Islet of Langerhans (tissue), 1 donor: ENCODE measurements around the gene RAP1GAP.
"Not testable (repeated sequence)": the region's sequence is repeated elsewhere in the genome, so short reads cannot be mapped to it uniquely, and the experiment has no call there.

Experiments used
- FAIRE-seq: peaks from one replicate; lab custom pipeline; 2011; peaks lifted over from hg19 to GRCh38; lab: Jason Lieb, UNC

RAP1GAP gene

GRCh38 chr1:21644348-21644747 lies 24.8 kb downstream of the RAP1GAP start:
- FAIRE-seq, result no peak

DNA sequence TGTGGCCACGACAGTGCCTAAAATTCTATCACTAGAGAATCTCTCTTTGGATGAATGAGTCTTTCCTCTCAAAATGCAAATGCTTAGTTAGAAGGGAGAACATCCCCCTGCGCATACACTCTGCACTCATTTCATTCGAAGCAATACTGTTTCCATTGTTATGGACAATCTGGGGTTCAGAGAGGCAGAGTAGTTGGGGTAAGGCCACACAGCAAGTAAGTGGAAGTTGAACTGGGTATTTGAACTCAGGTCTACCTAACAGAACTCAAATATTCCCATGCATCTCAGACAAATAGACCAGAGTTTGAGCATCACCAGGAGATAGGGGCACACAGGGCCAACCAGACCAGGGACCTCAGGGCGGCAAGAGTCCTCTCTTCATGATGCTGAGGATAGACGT lies 25.5 kb downstream of the RAP1GAP start:
- no peak for FAIRE-seq

DNA sequence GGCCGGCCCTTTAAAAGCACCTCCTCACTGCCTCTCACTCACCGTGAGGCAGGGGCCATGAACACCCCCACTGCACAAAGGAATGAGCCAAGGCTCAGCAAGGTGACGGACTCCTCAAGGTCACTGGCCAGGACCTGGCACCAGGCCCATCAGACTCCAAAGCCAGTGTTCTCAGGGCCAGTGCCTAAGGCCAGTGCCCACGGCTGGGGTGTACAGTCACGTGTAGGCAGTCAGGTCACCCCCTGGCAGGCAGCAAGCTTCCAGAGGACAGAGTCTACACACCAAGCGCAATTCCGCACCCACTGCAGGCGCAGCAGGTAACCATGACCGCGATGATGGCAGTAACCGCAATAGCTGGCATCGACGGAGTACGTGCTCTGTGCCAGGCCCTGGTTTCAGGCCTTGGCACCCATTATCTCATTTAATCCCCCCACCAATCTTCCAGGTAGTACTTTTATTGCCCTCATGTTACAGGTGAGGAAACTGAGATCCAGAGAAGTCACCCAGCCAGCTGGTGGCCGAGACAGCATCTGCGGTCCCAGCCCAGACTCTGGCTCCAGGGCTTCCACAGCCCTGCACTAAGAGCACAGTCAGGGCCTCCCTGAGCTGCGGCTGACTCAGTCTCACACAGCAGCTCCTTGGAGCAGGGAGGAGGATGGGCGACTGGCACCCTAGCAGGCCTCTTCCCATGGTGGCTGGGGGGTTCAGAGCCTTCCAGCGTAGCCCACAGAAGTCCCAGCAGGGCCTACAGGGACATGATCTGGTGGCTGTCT lies 27.0 kb downstream of the RAP1GAP start:
- no peak for FAIRE-seq

GRCh38 chr1:21641537-21641936 lies 27.6 kb downstream of the RAP1GAP start:
- FAIRE-seq, result no peak

DNA sequence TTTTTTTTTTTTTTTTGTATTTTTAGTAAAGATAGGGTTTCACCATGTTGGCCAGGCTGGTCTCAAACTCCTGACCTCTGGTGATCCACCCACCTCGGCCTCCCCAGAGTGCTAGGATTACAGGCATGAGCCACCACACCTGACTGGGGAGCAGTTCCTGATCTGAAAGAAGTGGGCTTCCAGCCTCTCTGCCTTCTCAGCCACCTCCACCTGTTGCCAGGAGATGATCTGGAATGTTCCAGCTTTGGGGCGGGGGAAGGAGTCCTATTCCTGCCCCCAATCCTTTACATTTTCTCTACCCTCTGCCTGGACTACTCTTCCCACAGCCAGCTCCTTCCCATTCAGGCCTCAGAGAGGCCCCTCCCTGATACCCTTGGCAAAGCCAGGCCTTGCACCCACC lies 28.1 kb downstream of the RAP1GAP start:
- no peak for FAIRE-seq

- FAIRE-seq, result no peak
These were observed 28.5 kb downstream of the RAP1GAP start for GRCh38 chr1:21640653-21641052.

GRCh38 chr1:21639594-21640041 lies 29.5 kb downstream of the RAP1GAP start:
- no peak for FAIRE-seq

- peak; percentile 99 for FAIRE-seq
These were observed 30.4 kb downstream of the RAP1GAP start for GRCh38 chr1:21638531-21639341.

DNA sequence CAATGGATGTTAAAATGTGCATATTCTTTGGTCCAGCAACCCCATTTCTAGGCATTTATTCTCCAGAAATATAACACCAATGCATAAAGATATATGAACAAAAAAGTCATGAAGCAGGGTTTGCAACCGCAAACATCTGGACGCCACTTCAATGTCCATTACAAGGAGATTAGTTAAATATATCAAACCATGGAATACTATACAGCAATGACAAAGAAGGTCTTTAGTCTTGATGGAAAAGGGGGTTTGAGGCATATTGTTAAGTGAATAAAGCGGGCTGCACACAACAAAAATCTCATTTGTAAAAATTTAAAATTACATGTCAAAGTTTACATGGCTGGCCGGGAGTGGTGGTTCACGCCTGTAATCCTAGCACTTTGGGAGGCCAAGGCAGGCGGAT lies 31.6 kb downstream of the RAP1GAP start:
- no peak for FAIRE-seq

DNA sequence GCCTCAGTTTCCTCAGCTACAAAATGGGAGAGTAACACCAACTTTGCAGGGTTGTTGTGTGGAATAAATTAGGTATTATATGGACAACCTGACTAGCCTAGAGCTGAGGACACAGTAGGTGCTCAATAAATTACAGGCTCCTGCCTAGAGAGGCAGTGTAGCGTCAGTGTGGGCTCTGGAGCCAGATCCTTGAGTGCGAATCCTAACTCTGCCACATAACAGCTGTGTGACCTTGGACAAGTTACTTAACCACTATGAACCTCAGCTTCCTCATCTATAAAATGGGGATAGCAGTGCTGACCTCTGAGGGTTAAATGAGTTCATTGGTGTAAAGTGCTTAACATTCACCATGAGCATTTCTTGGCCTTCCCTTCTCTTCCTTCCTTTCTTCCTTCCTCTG lies 33.1 kb downstream of the RAP1GAP start:
- no peak for FAIRE-seq

- FAIRE-seq, result no peak
These were observed 34.2 kb downstream of the RAP1GAP start for GRCh38 chr1:21634806-21635535.

- FAIRE-seq, result no peak
These were observed 35.0 kb downstream of the RAP1GAP start for GRCh38 chr1:21633992-21634805.

DNA sequence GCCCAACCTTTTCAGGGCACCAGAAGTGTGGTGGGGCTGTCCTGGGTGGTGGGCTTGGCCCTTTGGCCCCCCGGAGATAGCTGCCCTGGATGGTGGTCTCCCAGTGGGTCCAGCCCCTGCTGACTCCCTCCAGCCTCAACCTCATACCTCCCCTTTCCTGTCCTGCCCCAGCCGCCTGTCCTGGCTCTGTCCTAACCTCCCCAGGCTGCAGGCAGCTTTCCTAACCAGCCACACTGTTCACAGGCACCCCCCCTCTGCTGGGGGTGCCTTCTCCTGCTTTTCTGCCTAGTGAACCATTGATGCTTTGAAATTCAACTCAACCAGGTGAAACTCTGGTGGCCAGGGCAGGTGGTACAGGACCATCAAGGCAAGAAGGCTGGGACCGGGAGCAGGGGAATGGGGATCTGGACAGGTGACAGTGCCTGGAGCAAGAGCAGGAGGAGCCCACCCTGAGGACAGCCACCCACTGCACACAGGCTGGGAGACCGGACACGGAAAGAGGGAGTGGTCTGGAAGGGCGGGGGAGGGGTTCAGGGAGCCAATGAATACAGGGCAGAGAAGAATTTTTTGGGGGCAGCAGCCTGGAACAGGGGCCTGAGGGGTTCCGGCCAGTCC lies 35.9 kb downstream of the RAP1GAP start:
- FAIRE-seq, result no peak

- no peak for FAIRE-seq
These were observed 36.9 kb downstream of the RAP1GAP start for GRCh38 chr1:21631944-21632887.

- FAIRE-seq, result not testable (repeated sequence)
These were observed 37.6 kb downstream of the RAP1GAP start for GRCh38 chr1:21631590-21631943.

GRCh38 chr1:21630571-21631343 lies 38.4 kb downstream of the RAP1GAP start:
- FAIRE-seq, result no peak

DNA sequence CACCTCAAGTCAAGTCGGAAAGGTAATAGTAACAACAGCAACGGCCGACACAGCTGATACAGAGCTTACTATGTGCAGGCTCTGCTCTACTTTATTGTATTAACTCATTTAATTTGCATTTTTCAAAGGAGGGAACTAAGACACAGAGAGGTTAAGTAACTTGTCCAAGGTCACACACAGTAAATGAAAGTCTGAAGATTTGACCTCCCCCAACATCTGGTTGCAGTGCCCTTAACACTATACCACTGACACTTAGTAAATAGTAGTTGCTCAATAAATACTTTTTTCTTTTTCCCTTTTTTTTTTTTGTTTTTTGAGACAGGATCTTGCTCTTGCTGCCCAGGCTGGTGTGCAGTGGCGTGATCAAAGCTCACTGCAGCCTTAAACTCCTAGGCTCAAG lies 39.2 kb downstream of the RAP1GAP start:
- FAIRE-seq, result no peak

DNA sequence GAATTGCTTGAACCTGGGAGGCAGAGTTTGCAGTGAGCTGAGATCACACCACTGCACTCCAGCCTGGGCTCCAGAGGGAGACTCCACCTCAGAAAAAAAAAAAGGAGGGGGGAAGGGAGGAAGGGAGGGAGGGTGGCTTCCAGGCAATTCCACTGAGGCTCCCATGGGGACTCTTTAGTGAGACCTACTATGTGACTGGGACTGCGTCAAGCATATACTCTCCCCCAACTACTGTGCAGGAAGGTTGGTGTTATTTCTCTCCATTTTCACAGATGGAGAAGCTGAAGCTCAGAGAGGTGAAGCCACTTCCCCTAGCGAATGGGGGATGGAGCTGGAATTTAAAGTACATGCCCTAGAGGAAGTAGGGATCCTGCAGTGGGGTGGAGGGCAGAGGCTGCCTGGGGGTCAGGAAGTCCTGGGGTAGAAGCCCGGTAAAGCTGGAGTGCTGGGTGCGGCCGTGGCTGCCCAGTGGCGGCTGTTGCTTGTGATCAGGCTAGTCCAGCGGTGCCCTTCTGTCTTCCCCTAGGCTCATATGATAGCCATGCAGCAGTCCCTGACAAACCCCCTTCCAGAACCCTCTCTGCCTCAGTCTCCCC lies 40.3 kb downstream of the RAP1GAP start:
- no peak for FAIRE-seq

DNA sequence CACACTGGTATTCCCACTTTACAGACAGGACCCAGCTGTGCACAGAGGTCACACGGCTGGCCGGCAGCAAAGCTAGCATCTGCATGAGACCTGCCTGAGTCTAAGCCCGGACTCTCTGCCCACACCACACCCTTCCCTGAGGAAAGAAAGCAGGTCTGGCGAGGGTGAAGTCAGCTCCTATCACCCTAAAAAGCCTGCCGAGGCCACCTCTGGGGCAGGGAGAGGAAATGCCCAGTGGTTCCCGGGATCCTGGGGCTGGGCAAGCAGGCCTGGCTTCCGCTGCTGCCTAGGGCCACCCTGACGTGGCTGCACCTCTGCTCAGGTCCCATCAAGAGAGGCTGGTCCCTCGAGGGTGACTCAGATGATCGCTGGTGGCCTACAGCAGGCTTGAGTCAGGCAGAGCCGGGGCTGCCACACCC lies 42.2 kb downstream of the RAP1GAP start:
- FAIRE-seq, result no peak
